ENCODE data around the gene UBAC1. TPM values are rescaled to one million over a fixed set of nuclear protein-coding genes. Genes with fewer than 3 reads are reported as not detected.

The UBAC1 gene
- total and polyA plus RNA-seq, 9 of the 15 experiments (the other 6 are each of a cell fraction or from before 2014, with no cell fraction given), result 94.0 to 399 (median 228) TPM

DNA sequence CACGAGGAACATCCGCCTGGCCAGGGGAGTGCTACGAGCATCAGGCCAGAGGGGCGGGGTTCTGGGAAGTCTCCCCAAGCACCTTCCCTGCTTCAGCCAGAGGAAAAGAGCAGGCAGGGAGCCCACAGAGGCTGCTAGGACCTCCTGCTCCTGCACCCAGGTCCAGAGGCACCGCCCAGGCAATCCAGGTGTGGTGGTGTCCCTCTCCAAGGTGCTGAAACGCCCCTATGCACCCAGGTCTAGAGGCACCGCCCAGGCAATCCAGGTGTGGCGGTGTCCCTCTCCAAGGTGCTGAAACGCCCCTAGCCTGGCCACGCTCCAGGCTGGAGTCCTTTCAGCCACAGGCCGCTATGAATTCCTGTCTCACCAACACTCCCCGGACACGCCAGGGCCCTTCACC lies 10.7 kb upstream of the UBAC1 start (continued):
- TF ChIP-seq THAP7 (CRISPR knock-in tag; IDR thresholded peaks at IDR 0.05) (no peak), ZFX (CRISPR knock-in tag; IDR thresholded peaks at IDR 0.05) (peak; percentile 42), MYBL2 (IDR thresholded peaks at IDR 0.05; ENCODE audit: low read depth) (no peak), MYBL2 (CRISPR knock-in tag; IDR thresholded peaks at IDR 0.05; ENCODE audit: borderline replicate concordance) (no peak), RUNX1 (IDR thresholded peaks at IDR 0.05; ENCODE audit: low read depth) (no peak), POLR2H (tag; IDR thresholded peaks at IDR 0.05; ENCODE audit: low read depth) (no peak), MCM7 (IDR thresholded peaks at IDR 0.05) (no peak), PHB (CRISPR knock-in tag; IDR thresholded peaks at IDR 0.05) (no peak), KLF6 (CRISPR knock-in tag; IDR thresholded peaks at IDR 0.05; ENCODE audit: borderline replicate concordance) (0 out of 2 replicates have a peak, but pooled peaks have one; percentile 21), ZFPM2 (CRISPR knock-in tag; IDR thresholded peaks at IDR 0.05) (no peak), TBL1XR1 (IDR thresholded peaks at IDR 0.05; ENCODE audit: low read length in 2 of 2) (no peak), TCFL5 (CRISPR knock-in tag; conservative IDR thresholded peaks at IDR 0.05) (no peak), PURB (CRISPR knock-in tag; IDR thresholded peaks at IDR 0.05; ENCODE audit: low read depth) (no peak), GTF2A2 (tag; IDR thresholded peaks at IDR 0.05) (no peak), TCF3 (CRISPR knock-in tag; IDR thresholded peaks at IDR 0.05) (peak; percentile 61), MTA2 (IDR thresholded peaks at IDR 0.05; ENCODE audit: low read depth) (no peak), ZNF3 (CRISPR knock-in tag; IDR thresholded peaks at IDR 0.05) (no peak), HMG20B (CRISPR knock-in tag; IDR thresholded peaks at IDR 0.05) (no peak), TEAD2 (tag; IDR thresholded peaks at IDR 0.05) (no peak), RFX1 (IDR thresholded peaks at IDR 0.05) (no peak), ARNT (IDR thresholded peaks at IDR 0.05) (no peak), ZNF79 (CRISPR knock-in tag; IDR thresholded peaks at IDR 0.05; ENCODE audit: low read depth) (no peak), FOXK2 (conservative IDR thresholded peaks at IDR 0.05 in 1 of 2, IDR thresholded peaks at IDR 0.05 in 1 of 2; ENCODE audit: low read depth in 2 of 2) (0 out of 4 replicates have a peak, but pooled peaks of 1 of the 2 experiments have one; percentile 20), HMGN3 (IDR thresholded peaks at IDR 0.05; ENCODE audit: borderline replicate concordance, extremely low read depth, insufficient read length, low read depth, low read length) (peak; percentile 37), BDP1 (IDR thresholded peaks at IDR 0.05; ENCODE audit: insufficient read depth, insufficient read length) (no peak), TCF7L2 (IDR thresholded peaks at IDR 0.05; ENCODE audit: low read depth, low read length) (no peak), FOXP1 (CRISPR knock-in tag; IDR thresholded peaks at IDR 0.05) (peak; percentile 97), BRF1 (IDR thresholded peaks at IDR 0.05; ENCODE audit: borderline replicate concordance, extremely low read depth, insufficient read length) (no peak), C11orf30 (IDR thresholded peaks at IDR 0.05; ENCODE audit: low read depth) (no peak)
- TF ChIP-seq, protein P1, sequence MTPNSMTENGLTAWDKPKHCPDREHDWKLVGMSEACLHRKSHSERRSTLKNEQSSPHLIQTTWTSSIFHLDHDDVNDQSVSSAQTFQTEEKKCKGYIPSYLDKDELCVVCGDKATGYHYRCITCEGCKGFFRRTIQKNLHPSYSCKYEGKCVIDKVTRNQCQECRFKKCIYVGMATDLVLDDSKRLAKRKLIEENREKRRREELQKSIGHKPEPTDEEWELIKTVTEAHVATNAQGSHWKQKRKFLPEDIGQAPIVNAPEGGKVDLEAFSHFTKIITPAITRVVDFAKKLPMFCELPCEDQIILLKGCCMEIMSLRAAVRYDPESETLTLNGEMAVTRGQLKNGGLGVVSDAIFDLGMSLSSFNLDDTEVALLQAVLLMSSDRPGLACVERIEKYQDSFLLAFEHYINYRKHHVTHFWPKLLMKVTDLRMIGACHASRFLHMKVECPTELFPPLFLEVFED (CRISPR knock-in tag; conservative IDR thresholded peaks at IDR 0.05), result no peak
- TF ChIP-seq, protein P2, sequence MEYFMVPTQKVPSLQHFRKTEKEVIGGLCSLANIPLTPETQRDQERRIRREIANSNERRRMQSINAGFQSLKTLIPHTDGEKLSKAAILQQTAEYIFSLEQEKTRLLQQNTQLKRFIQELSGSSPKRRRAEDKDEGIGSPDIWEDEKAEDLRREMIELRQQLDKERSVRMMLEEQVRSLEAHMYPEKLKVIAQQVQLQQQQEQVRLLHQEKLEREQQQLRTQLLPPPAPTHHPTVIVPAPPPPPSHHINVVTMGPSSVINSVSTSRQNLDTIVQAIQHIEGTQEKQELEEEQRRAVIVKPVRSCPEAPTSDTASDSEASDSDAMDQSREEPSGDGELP (CRISPR knock-in tag; IDR thresholded peaks at IDR 0.05; ENCODE audit: borderline replicate concordance), result peak; percentile 94
